GM12875 (cell line): ENCODE measurements around the gene SLC17A2.

Experiments used
- H3K4me3 ChIP-seq: one replicate; pipeline ENCODE4 v1.5.1; 2011; ENCODE audit warnings: low read depth, low read length, control low read depth
- CTCF ChIP-seq: IDR thresholded peaks from 2 replicates; pipeline ENCODE4 v1.5.1; 2011; ENCODE audit warnings: low read depth, mild to moderate bottlenecking, control low read depth, inconsistent platforms, low read length, moderate library complexity, borderline replicate concordance; ENCODE audit not compliant: insufficient read depth

Gene SLC17A2

GRCh38 chr6:25968769-25969168 is 38.3 kb upstream of the SLC17A2 start:
- no peak overlapping the region for H3K4me3 ChIP-seq
- no peak for TF ChIP-seq CTCF

GRCh38 chr6:25966711-25967110 is 36.2 kb upstream of the SLC17A2 start:
- TF ChIP-seq CTCF: no peak
- H3K4me3 ChIP-seq: no peak overlapping the region

GRCh38 chr6:25965058-25965457 is 34.6 kb upstream of the SLC17A2 start:
- H3K4me3 ChIP-seq: no peak overlapping the region
- no peak for TF ChIP-seq CTCF

- no peak for TF ChIP-seq CTCF
- H3K4me3 ChIP-seq: peak overlapping the region; percentile 43
These were observed 33.1 kb upstream of the SLC17A2 start for GRCh38 chr6:25963426-25964123.

- TF ChIP-seq CTCF: no peak
- peak within 1 kb of the TSS; percentile 43 for H3K4me3 ChIP-seq
These were observed 31.9 kb upstream of the SLC17A2 start, which contains the start of gene TRIM38 for GRCh38 chr6:25962149-25963127. Gene TRIM38 (plus strand): TSS chr6:25962802. CDS start chr6:25966523, 3,721 bp downstream.

- TF ChIP-seq CTCF: no peak
- no peak overlapping the region for H3K4me3 ChIP-seq
These were observed 31.2 kb upstream of the SLC17A2 start for GRCh38 chr6:25961619-25962148.
